HG02678 (cell line): ENCODE measurements around the gene CDK3.

Experiments
- ATAC-seq: cut with Tn5 transposase; IDR thresholded peaks from one replicate; pipeline ENCODE4 v1.9.1; 2021; ENCODE audit warnings: mild to moderate bottlenecking, moderate library complexity; ENCODE audit not compliant: unreplicated experiment

Gene CDK3

DNA sequence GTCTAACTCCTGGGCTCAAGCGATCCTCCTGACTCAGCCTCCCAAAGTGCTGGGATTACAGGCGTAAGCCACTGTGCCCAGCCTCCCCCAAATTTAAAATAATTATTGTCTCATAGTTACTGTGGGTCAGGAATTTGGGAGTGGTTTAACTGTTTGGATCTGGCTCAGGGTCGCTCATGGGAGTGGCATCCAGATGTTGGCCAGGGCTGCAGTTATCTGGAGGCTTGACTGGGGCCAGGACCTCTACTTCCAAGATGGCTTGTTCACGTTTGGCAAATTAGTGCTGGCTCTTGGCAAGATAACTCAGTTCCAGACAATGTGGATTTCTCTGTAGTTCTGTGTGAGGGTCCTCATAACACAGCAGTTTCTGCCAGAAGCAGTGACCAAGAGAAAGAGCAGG is 13.6 kb upstream of the CDK3 start:
- no peak for ATAC-seq

DNA sequence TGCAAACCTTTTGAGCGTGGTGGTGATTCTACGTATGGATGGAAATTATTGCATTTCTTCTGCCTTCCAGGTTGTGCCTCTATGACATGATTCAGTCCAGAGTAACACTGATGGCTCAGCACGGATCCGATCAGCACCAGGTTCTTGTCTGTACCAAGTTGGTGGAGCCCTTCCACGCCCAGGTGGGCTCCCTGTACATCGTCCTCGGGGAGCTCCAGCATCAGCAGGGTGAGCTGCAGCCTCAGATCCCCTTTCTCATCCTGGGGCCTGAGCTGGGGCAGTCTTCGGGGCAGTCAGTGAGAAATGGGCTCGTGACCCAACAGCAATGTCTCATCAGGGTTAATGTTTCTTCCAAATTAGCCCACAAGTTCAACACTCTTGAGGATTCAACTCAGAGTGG is 9.3 kb upstream of the CDK3 start:
- no peak for ATAC-seq

- no peak for ATAC-seq
These were observed 5.8 kb upstream of the CDK3 start for GRCh38 chr17:75994802-75995370.

- no peak for ATAC-seq
These were observed 5.2 kb upstream of the CDK3 start for GRCh38 chr17:75995385-75995925.

- ATAC-seq = no peak
These were observed 3.7 kb upstream of the CDK3 start for GRCh38 chr17:75996665-75997590.

DNA sequence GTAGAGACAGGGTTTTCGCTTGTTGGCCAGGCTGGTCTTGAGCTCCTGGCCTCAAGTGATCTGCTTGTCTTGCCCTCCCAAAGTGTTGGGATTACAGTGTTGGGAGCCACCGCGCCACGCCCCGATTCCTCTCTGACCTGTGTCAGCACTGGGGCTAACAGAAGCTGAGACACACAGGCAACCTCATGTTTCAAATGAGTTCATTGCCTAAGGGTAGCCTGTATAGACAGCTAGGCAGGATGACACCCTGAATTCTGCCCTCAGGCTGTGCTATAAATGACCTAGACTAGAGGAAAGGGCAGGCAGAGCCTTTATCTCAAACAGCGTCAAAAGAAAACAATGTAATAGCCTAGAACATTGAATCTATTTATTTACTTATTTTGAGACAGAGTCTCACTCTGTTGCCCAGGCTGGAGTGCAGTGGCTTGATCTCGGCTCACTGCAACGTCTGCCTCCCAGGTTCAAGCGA is 2.3 kb upstream of the CDK3 start:
- no peak for ATAC-seq

GRCh38 chr17:76000016-76000754 is 470 bp upstream of the CDK3 start:
- no peak for ATAC-seq

DNA sequence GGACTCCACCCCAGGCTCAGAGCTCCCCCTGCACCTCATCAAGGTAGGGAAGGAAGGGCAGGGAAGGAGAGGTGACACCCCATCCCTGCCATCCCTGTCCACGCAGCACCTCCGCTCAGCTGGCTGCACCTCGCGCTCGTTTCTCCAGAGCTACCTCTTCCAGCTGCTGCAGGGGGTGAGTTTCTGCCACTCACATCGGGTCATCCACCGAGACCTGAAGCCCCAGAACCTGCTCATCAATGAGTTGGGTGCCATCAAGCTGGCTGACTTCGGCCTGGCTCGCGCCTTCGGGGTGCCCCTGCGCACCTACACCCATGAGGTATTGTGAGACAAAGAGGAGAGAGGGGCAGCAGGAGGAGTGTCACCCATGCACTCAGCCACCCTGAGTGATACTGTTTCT is 1.4 kb downstream of the CDK3 start:
- ATAC-seq = no peak

- no peak for ATAC-seq
These were observed 3.3 kb downstream of the CDK3 start for GRCh38 chr17:76003915-76004314.

DNA sequence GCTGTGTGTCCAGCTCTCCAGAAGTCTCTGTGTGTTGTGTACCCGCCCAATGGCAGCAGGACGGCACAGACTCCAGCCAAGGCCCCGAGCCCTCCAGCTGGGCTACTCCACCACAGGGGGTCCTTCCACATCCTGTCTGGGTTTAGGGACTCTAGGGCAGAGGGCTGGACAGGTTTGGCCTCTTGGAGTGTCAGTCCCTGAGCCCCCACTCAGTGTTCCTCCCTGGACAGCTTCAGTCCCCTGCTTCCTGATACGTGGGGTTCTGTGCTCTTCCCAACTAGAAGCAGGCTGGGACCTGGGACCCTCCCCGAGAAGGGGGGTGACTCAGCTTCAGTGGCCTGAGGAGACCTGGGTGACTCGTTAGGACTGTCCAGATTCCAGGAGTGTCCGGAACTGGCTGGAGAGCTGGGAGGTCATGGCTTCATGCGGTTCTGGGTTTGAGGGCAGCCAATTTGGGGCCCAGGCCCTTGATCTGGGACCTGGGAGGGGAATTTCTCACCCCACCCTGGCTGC is 4.2 kb downstream of the CDK3 start:
- no peak for ATAC-seq

- ATAC-seq = no peak
These were observed 4.9 kb downstream of the CDK3 start for GRCh38 chr17:76005263-76006149.

DNA sequence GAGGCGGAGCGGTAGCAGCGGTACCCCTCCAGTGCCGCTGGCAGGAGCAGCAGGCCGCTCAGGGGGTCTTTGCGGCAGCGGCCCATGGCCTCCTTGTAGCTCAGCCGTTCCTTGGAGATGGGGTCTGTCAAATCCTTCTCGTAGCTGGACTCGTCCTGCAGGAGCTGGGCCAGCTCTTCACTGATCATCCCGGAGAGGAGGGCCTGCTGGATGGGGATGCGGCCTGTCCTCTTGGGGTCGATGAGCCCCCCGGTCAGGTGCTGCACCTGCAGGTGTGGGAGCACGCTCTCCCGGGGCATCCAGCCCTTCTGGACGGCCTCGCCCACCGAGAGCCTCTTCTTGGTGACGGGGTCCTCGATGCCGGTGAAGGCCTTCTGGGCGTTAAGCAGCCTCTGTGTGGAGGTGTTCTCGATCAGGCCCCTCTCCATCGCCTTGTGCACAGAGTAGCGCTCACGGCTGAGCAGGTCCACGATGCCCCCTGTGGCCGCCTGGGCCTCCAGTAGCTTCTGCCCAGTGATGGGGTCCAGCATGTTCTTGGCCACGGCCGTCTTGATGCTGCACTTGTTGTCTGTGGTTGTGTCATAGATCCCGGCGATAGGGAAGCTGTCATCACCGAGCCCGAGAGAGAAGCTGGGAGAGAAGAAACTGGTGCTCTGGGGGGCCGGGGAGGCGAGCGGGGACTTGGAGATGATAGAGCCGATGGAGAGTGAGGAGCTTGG is 6.6 kb downstream of the CDK3 start:
- ATAC-seq = no peak

DNA sequence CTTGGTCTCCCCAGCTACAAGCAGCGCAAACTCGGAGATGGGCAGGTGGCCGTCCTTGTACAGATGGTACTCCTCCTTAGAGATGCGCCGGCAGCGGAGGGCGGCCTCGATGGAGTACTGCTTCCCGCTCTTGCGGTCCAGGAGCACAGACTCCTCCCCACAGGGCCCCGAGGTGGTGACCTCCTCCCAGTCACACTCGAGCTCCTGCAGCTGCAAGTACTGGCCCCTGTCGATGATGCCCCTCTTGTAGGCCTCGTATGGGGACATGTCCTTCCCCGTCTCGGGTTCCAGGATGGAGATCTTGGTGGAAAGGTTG is 7.2 kb downstream of the CDK3 start:
- ATAC-seq = no peak

- no peak for ATAC-seq
These were observed 7.6 kb downstream of the CDK3 start for GRCh38 chr17:76008208-76008607.

- no peak for ATAC-seq
These were observed 8.2 kb downstream of the CDK3 start for GRCh38 chr17:76008630-76009425.

- no peak for ATAC-seq
These were observed 8.8 kb downstream of the CDK3 start for GRCh38 chr17:76009447-76009846.

- ATAC-seq = no peak
These were observed 9.5 kb downstream of the CDK3 start for GRCh38 chr17:76009969-76010661.

GRCh38 chr17:76011951-76012350 is 11.3 kb downstream of the CDK3 start:
- ATAC-seq = no peak
